Uterus (tissue), 4 donors: ENCODE data around the gene CDKAL1. TPM values are rescaled to one million over a fixed set of nuclear protein-coding genes. Genes with fewer than 3 reads are reported as not detected.
"Not testable (repeated sequence)": the region's sequence is repeated elsewhere in the genome, so short reads cannot be mapped to it uniquely, and the experiment has no call there.

Experiments
- DNase-seq, 2 donors: peaks; one replicate each; pipeline ENCODE4 v3.0.0-alpha.2; 2019 to 2020
- H3K27ac ChIP-seq, 2 donors: fragments of 200-600 bp; sonication (generic); 1 replicate in 1 of 2; 2 replicates in 1 of 2; pipeline ENCODE4 v1.5.1; 2016 to 2018
- H3K27me3 ChIP-seq, 2 donors: fragments of 200-600 bp; sonication (generic); one replicate each; pipeline ENCODE4 v1.5.1; 2018 to 2019; ENCODE audit warnings: control low read depth in 1 of 2
- H3K36me3 ChIP-seq, 2 donors: fragments of 200-600 bp; sonication (generic); one replicate each; pipeline ENCODE4 v1.5.1; 2019; ENCODE audit warnings: control low read depth in 1 of 2
- H3K4me1 ChIP-seq, 2 donors: fragments of 200-600 bp; sonication (generic); one replicate each; pipeline ENCODE4 v1.5.1; 2018 to 2019; ENCODE audit warnings: control low read depth in 1 of 2
- H3K4me3 ChIP-seq, 2 donors: fragments of 200-600 bp; sonication (generic); 1 replicate in 1 of 2; 2 replicates in 1 of 2; pipeline ENCODE4 v1.5.1; 2018 to 2019; ENCODE audit warnings: mild to moderate bottlenecking in 1 of 2
- H3K9me3 ChIP-seq, 2 donors: fragments of 200-600 bp; sonication (generic); one replicate each; pipeline ENCODE4 v1.5.1; 2019; ENCODE audit warnings: control low read depth in 1 of 2
- CTCF ChIP-seq, 4 experiments: fragments of 200-600 bp in 2 of 4; fragments of 450-650 bp in 2 of 4; sonication (generic) in 2 of 4; IDR thresholded peaks; one replicate each; pipeline ENCODE4 v1.5.1; 2016 to 2019; ENCODE audit warnings: antibody characterized with exemption in 4 of 4, mild to moderate bottlenecking in 2 of 4, moderate library complexity in 1 of 4
- POLR2A ChIP-seq, 2 donors: fragments of 450-650 bp; IDR thresholded peaks; one replicate each; pipeline ENCODE4 v1.6.1; 2016; ENCODE audit warnings: antibody characterized with exemption in 2 of 2, mild to moderate bottlenecking in 1 of 2, moderate library complexity in 1 of 2
- intact Hi-C: fragments of 100-400 bp; cut with DNase I; formaldehyde crosslinking; loops from one replicate; pipeline ENCODE4 v1.15.1; 2023; ENCODE audit warnings: low total_unique reads
- total RNA-seq, 4 donors: library from RNA; depleted of rRNA in 3 of 4; stranded (reverse); fragments of >200 nt in 3 of 4; gene quantifications; one replicate each; pipeline versions ENCODE4 v1.1.0 to v1.2.4, GENCODE V29; 2014 to 2023
- donor health status: DM: yes; HTN: yes; CAD: no.

CDKAL1 gene
- total RNA-seq, 4 donors from 2014 or later = 5.0 to 51.7 (median 18.9) TPM

- no peak overlapping the region for H3K27ac ChIP-seq
- H3K27me3 ChIP-seq = no peaks in the 10 kb centered on the region
- H3K36me3 ChIP-seq = no peaks in the 10 kb centered on the region
- no peak for DNase-seq
- H3K9me3 ChIP-seq = no peaks in the 10 kb centered on the region
- H3K4me1 ChIP-seq = no peaks in the 10 kb centered on the region
- TF ChIP-seq CTCF (IDR thresholded peaks at IDR 0.05) (no peak), POLR2A (IDR thresholded peaks at IDR 0.05) (no peak)
- no peak overlapping the region for H3K4me3 ChIP-seq
- intact Hi-C loops = no loop called here
These were observed 188.2 kb downstream of the CDKAL1 start for GRCh38 chr6:20722455-20722854.

- intact Hi-C loops = no loop called here
- Histone ChIP-seq H3K27ac (no peak overlapping the region), H3K27me3 (no peaks in the 10 kb centered on the region), H3K4me1 (no peaks in the 10 kb centered on the region), H3K9me3 (no peaks in the 10 kb centered on the region), H3K4me3 (no peak overlapping the region), H3K36me3 (no peaks in the 10 kb centered on the region)
- no peak for TF ChIP-seq CTCF (IDR thresholded peaks at IDR 0.05)
- TF ChIP-seq POLR2A (IDR thresholded peaks at IDR 0.05) = no peak
- DNase-seq = no peak
These were observed 189.0 kb downstream of the CDKAL1 start for GRCh38 chr6:20723236-20723635.

GRCh38 chr6:20724443-20725190 is 190.4 kb downstream of the CDKAL1 start:
- H3K36me3 ChIP-seq = no peaks in the 10 kb centered on the region
- H3K9me3 ChIP-seq = no peaks in the 10 kb centered on the region
- intact Hi-C loops = no loop called here
- no peaks in the 10 kb centered on the region for H3K4me1 ChIP-seq
- H3K4me3 ChIP-seq = no peak overlapping the region
- H3K27ac ChIP-seq = no peak overlapping the region
- no peak for DNase-seq
- H3K27me3 ChIP-seq = no peaks in the 10 kb centered on the region
- TF ChIP-seq CTCF (IDR thresholded peaks at IDR 0.05) = no peak
- no peak for TF ChIP-seq POLR2A (IDR thresholded peaks at IDR 0.05)

GRCh38 chr6:20725235-20725634 is 191.0 kb downstream of the CDKAL1 start:
- intact Hi-C loops, DNase-seq, H3K27ac ChIP-seq, H3K4me1 ChIP-seq, H3K27me3 ChIP-seq, H3K4me3 ChIP-seq, H3K9me3 ChIP-seq, H3K36me3 ChIP-seq: not testable (repeated sequence)

- H3K9me3 ChIP-seq = no peaks in the 10 kb centered on the region
- no peaks in the 10 kb centered on the region for H3K36me3 ChIP-seq
- no peaks in the 10 kb centered on the region for H3K27me3 ChIP-seq
- DNase-seq = no peak
- intact Hi-C loops = no loop called here
- H3K4me1 ChIP-seq = no peaks in the 10 kb centered on the region
- H3K27ac ChIP-seq = no peak overlapping the region
- TF ChIP-seq POLR2A (IDR thresholded peaks at IDR 0.05) (no peak), CTCF (IDR thresholded peaks at IDR 0.05) (no peak)
- H3K4me3 ChIP-seq = no peak overlapping the region
These were observed 194.8 kb downstream of the CDKAL1 start for GRCh38 chr6:20729086-20729485.

GRCh38 chr6:20732362-20732761 is 198.1 kb downstream of the CDKAL1 start:
- H3K27me3 ChIP-seq, DNase-seq, H3K9me3 ChIP-seq, intact Hi-C loops, H3K4me3 ChIP-seq, H3K27ac ChIP-seq, H3K4me1 ChIP-seq, H3K36me3 ChIP-seq: not testable (repeated sequence)
